Panc1 (cell line): ENCODE data around the gene ADM2.

Experiments used
- CTCF ChIP-seq: fragments of 450-650 bp; IDR thresholded peaks from 2 replicates; pipeline ENCODE4 v1.5.1; 2017; ENCODE audit warnings: mild to moderate bottlenecking
- POLR2AphosphoS5 ChIP-seq: IDR thresholded peaks from 2 replicates; pipeline ENCODE4 v1.6.1; 2012; ENCODE audit warnings: mild to moderate bottlenecking, low read depth, low read length, moderate library complexity
- SIN3A ChIP-seq: IDR thresholded peaks from 2 replicates; pipeline ENCODE4 v1.6.1; 2012; ENCODE audit warnings: low read depth, mild to moderate bottlenecking, low read length, moderate library complexity, borderline replicate concordance; ENCODE audit not compliant: insufficient read depth
- TCF7L2 ChIP-seq: IDR thresholded peaks from 2 replicates; pipeline ENCODE4 v1.6.1; 2011; ENCODE audit warnings: mild to moderate bottlenecking, low read depth, low read length, inconsistent platforms
- TF ChIP-seq, protein P1 (sequence below), 2 experiments: IDR thresholded peaks; 2 replicates each; pipeline ENCODE4 v1.6.1; 2011 to 2012; ENCODE audit warnings: low read depth in 2 of 2, control low read depth in 1 of 2, low read length in 1 of 2, mild to moderate bottlenecking in 1 of 2, moderate library complexity in 1 of 2; ENCODE audit not compliant: insufficient read depth in 1 of 2

DNA sequence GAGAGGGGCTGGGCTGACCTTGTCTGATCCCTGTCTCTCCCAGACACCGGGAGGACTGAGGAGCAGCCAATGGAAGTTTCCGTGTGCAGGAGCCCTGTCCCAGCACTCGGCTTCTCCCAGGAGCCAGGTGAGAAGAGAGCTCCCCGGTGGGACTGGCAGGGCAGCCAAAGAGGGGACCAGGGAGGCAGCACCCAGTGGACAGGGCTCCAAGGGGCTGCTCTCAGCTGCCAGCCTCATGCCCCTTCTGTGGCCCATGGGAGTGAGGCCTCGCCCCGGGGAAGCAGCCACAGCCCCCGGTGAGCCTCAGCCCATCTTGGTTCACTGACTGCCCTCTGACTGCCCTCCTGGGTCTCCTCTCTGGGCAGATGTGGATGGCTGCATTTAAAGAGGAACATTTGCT, 37.3 kb downstream of the ADM2 start:
- TF ChIP-seq CTCF (no peak), POLR2AphosphoS5 (no peak), SIN3A (no peak), TCF7L2 (no peak)
- TF ChIP-seq, protein P1, sequence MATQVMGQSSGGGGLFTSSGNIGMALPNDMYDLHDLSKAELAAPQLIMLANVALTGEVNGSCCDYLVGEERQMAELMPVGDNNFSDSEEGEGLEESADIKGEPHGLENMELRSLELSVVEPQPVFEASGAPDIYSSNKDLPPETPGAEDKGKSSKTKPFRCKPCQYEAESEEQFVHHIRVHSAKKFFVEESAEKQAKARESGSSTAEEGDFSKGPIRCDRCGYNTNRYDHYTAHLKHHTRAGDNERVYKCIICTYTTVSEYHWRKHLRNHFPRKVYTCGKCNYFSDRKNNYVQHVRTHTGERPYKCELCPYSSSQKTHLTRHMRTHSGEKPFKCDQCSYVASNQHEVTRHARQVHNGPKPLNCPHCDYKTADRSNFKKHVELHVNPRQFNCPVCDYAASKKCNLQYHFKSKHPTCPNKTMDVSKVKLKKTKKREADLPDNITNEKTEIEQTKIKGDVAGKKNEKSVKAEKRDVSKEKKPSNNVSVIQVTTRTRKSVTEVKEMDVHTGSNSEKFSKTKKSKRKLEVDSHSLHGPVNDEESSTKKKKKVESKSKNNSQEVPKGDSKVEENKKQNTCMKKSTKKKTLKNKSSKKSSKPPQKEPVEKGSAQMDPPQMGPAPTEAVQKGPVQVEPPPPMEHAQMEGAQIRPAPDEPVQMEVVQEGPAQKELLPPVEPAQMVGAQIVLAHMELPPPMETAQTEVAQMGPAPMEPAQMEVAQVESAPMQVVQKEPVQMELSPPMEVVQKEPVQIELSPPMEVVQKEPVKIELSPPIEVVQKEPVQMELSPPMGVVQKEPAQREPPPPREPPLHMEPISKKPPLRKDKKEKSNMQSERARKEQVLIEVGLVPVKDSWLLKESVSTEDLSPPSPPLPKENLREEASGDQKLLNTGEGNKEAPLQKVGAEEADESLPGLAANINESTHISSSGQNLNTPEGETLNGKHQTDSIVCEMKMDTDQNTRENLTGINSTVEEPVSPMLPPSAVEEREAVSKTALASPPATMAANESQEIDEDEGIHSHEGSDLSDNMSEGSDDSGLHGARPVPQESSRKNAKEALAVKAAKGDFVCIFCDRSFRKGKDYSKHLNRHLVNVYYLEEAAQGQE (IDR thresholded peaks at IDR 0.05; ENCODE audit: insufficient read depth in 1 of 2, low read depth in 2 of 2, low read length in 1 of 2): no peak
